ENCODE measurements around the gene DMRT3.
"Not testable (repeated sequence)": the region's sequence is repeated elsewhere in the genome, so short reads cannot be mapped to it uniquely, and the experiment has no call there.

DMRT3 gene

GRCh38 chr9:974996-975739 lies 1.3 kb upstream of the DMRT3 start:
- DNase-seq (ENCODE audit: insufficient read length, low spot score) (no peak), FAIRE-seq (no peak)
- TF ChIP-seq POLR2A (IDR thresholded peaks at IDR 0.05; ENCODE audit: low read depth, low read length), result no peak

- TF ChIP-seq POLR2A (IDR thresholded peaks at IDR 0.05; ENCODE audit: low read depth, low read length), result no peak
- no peak for DNase-seq (ENCODE audit: insufficient read length, low spot score)
- FAIRE-seq, result no peak
Measured at GRCh38 chr9:975740-976257, 656 bp upstream of the DMRT3 start.

- no peak for DNase-seq (ENCODE audit: insufficient read length, low spot score)
- no peak for TF ChIP-seq POLR2A (IDR thresholded peaks at IDR 0.05; ENCODE audit: low read depth, low read length)
- FAIRE-seq, result no peak
Measured at GRCh38 chr9:976943-977837, 735 bp downstream of the DMRT3 start.

GRCh38 chr9:977838-978830 lies 1.7 kb downstream of the DMRT3 start:
- FAIRE-seq, result no peak
- TF ChIP-seq POLR2A (IDR thresholded peaks at IDR 0.05; ENCODE audit: low read depth, low read length), result no peak
- no peak for DNase-seq (ENCODE audit: insufficient read length, low spot score)

- FAIRE-seq, result no peak
Measured at GRCh38 chr9:979983-980382, 3.5 kb downstream of the DMRT3 start.

GRCh38 chr9:980640-981039 lies 4.2 kb downstream of the DMRT3 start:
- DNase-seq (ENCODE audit: insufficient read length, low spot score) (no peak), FAIRE-seq (no peak)
- TF ChIP-seq POLR2A (IDR thresholded peaks at IDR 0.05; ENCODE audit: low read depth, low read length), result no peak

More at GRCh38 chr9:979983-980382, 3.5 kb downstream of the DMRT3 start:
- no peak for TF ChIP-seq POLR2A (IDR thresholded peaks at IDR 0.05; ENCODE audit: low read depth, low read length)
- DNase-seq (ENCODE audit: insufficient read length, low spot score), result no peak

- FAIRE-seq, result no peak
- DNase-seq (ENCODE audit: insufficient read length, low spot score), result no peak
- no peak for TF ChIP-seq POLR2A (IDR thresholded peaks at IDR 0.05; ENCODE audit: low read depth, low read length)
Measured at GRCh38 chr9:981491-981898, 5.0 kb downstream of the DMRT3 start.

GRCh38 chr9:982394-983230 lies 6.2 kb downstream of the DMRT3 start:
- DNase-seq (ENCODE audit: insufficient read length, low spot score), result no peak
- TF ChIP-seq POLR2A (IDR thresholded peaks at IDR 0.05; ENCODE audit: low read depth, low read length), result no peak
- no peak for FAIRE-seq

- no peak for TF ChIP-seq POLR2A (IDR thresholded peaks at IDR 0.05; ENCODE audit: low read depth, low read length)
- FAIRE-seq (no peak), DNase-seq (ENCODE audit: insufficient read length, low spot score) (no peak)
Measured at GRCh38 chr9:994005-994404, 17.6 kb downstream of the DMRT3 start.

- DNase-seq (ENCODE audit: insufficient read length, low spot score) (no peak), FAIRE-seq (no peak)
- TF ChIP-seq POLR2A (IDR thresholded peaks at IDR 0.05; ENCODE audit: low read depth, low read length), result no peak
Measured at GRCh38 chr9:995192-995591, 18.7 kb downstream of the DMRT3 start.

- no peak for TF ChIP-seq POLR2A (IDR thresholded peaks at IDR 0.05; ENCODE audit: low read depth, low read length)
- DNase-seq (ENCODE audit: insufficient read length, low spot score), result no peak
- no peak for FAIRE-seq
Measured at GRCh38 chr9:995781-996180, 19.3 kb downstream of the DMRT3 start.

GRCh38 chr9:998299-999110 lies 22.1 kb downstream of the DMRT3 start:
- not testable (repeated sequence) for FAIRE-seq; DNase-seq (ENCODE audit: insufficient read length, low spot score)

Data from H54 (cell line).